Measurements from ENCODE around the gene CFAP410.
"Not testable (repeated sequence)": the region's sequence is repeated elsewhere in the genome, so short reads cannot be mapped to it uniquely, and the experiment has no call there.

Gene CFAP410

GRCh38 chr21:44351535-44352252 lies 12.5 kb upstream of the CFAP410 start:
- no peaks in the 10 kb centered on the region for H3K9me3 Mint-ChIP-seq
- H3K4me3 Mint-ChIP-seq, result no peak overlapping the region
- H3K27me3 Mint-ChIP-seq, result peaks cover 0 to 14% of the 10 kb centered on the region in 2 donors
- ATAC-seq (replicated peaks) (no peak), DNase-seq (no peak)
- H3K36me3 Mint-ChIP-seq (ENCODE audit: insufficient read depth), result peaks cover 3% of the 10 kb centered on the region
- H3K27ac Mint-ChIP-seq, result peak overlapping the region in 1 of 2 donors; percentile 47
- peaks cover 20 to 32% of the 10 kb centered on the region in 2 donors for H3K4me1 Mint-ChIP-seq (ENCODE audit: low read depth in 2 of 2)

- ATAC-seq (replicated peaks), result no peak
- Mint-ChIP-seq H3K4me3 (peak overlapping the region in 1 of 2 donors; percentile 14), H3K9me3 (no peaks in the 10 kb centered on the region), H3K27me3 (peaks cover 0 to 20% of the 10 kb centered on the region in 2 donors), H3K27ac (no peak overlapping the region), H3K4me1 (ENCODE audit: low read depth in 2 of 2) (peaks cover 20 to 30% of the 10 kb centered on the region in 2 donors), H3K36me3 (ENCODE audit: insufficient read depth) (no peaks in the 10 kb centered on the region)
- no peak for DNase-seq
Observed at GRCh38 chr21:44350773-44351481, 11.7 kb upstream of the CFAP410 start.

GRCh38 chr21:44349847-44350772 lies 10.9 kb upstream of the CFAP410 start:
- Mint-ChIP-seq H3K4me3 (peak overlapping the region in 1 of 2 donors; percentile 17), H3K27ac (no peak overlapping the region), H3K27me3 (peaks cover 0 to 27% of the 10 kb centered on the region in 2 donors), H3K9me3 (no peaks in the 10 kb centered on the region), H3K36me3 (ENCODE audit: insufficient read depth) (no peaks in the 10 kb centered on the region), H3K4me1 (ENCODE audit: low read depth in 2 of 2) (peaks cover 14 to 23% of the 10 kb centered on the region in 2 donors)
- ATAC-seq (replicated peaks) (no peak), DNase-seq (no peak)

GRCh38 chr21:44349416-44349846 lies 10.2 kb upstream of the CFAP410 start:
- H3K4me1 Mint-ChIP-seq (ENCODE audit: low read depth in 2 of 2), result peaks cover 10 to 19% of the 10 kb centered on the region in 2 donors
- ATAC-seq (replicated peaks), result no peak
- DNase-seq, result no peak
- H3K27ac Mint-ChIP-seq, result no peak overlapping the region
- H3K4me3 Mint-ChIP-seq, result peak overlapping the region in 1 of 2 donors; percentile 17
- no peaks in the 10 kb centered on the region for H3K9me3 Mint-ChIP-seq
- no peaks in the 10 kb centered on the region for H3K36me3 Mint-ChIP-seq (ENCODE audit: insufficient read depth)
- peaks cover 0 to 34% of the 10 kb centered on the region in 2 donors for H3K27me3 Mint-ChIP-seq

- H3K4me3 Mint-ChIP-seq, result peak overlapping the region in 1 of 2 donors; percentile 17
- H3K27ac Mint-ChIP-seq, result no peak overlapping the region
- ATAC-seq (replicated peaks) (no peak), DNase-seq (no peak)
- H3K27me3 Mint-ChIP-seq, result peaks cover 0 to 35% of the 10 kb centered on the region in 2 donors
- no peaks in the 10 kb centered on the region for H3K9me3 Mint-ChIP-seq
- H3K36me3 Mint-ChIP-seq (ENCODE audit: insufficient read depth), result no peaks in the 10 kb centered on the region
- H3K4me1 Mint-ChIP-seq (ENCODE audit: low read depth in 2 of 2), result peaks cover 7 to 14% of the 10 kb centered on the region in 2 donors
Observed at GRCh38 chr21:44348861-44349260, 9.7 kb upstream of the CFAP410 start.

GRCh38 chr21:44347911-44348451 lies 8.8 kb upstream of the CFAP410 start:
- DNase-seq (no peak), ATAC-seq (replicated peaks) (no peak)
- Mint-ChIP-seq H3K27ac (no peak overlapping the region), H3K36me3 (ENCODE audit: insufficient read depth) (no peaks in the 10 kb centered on the region), H3K4me3 (no peak overlapping the region), H3K27me3 (peaks cover 0 to 35% of the 10 kb centered on the region in 2 donors), H3K9me3 (no peaks in the 10 kb centered on the region), H3K4me1 (ENCODE audit: low read depth in 2 of 2) (peaks cover 0 to 6% of the 10 kb centered on the region in 2 donors)

GRCh38 chr21:44345495-44345894 lies 6.3 kb upstream of the CFAP410 start:
- DNase-seq, result no peak
- peaks cover 0 to 2% of the 10 kb centered on the region in 2 donors for H3K4me1 Mint-ChIP-seq (ENCODE audit: low read depth in 2 of 2)
- H3K36me3 Mint-ChIP-seq (ENCODE audit: insufficient read depth), result no peaks in the 10 kb centered on the region
- H3K27ac Mint-ChIP-seq, result no peak overlapping the region
- peaks cover 0 to 35% of the 10 kb centered on the region in 2 donors for H3K27me3 Mint-ChIP-seq
- ATAC-seq (replicated peaks), result no peak
- no peaks in the 10 kb centered on the region for H3K9me3 Mint-ChIP-seq
- no peak overlapping the region for H3K4me3 Mint-ChIP-seq

- no peak for ATAC-seq (replicated peaks)
Observed at GRCh38 chr21:44344541-44345183, 5.5 kb upstream of the CFAP410 start.

GRCh38 chr21:44342981-44343380 lies 3.8 kb upstream of the CFAP410 start:
- peaks cover 0 to 22% of the 10 kb centered on the region in 2 donors for H3K27me3 Mint-ChIP-seq
- H3K4me1 Mint-ChIP-seq (ENCODE audit: low read depth in 2 of 2), result peaks cover 8 to 12% of the 10 kb centered on the region in 2 donors
- not testable (repeated sequence) for ATAC-seq (replicated peaks); H3K9me3 Mint-ChIP-seq; H3K4me3 Mint-ChIP-seq; DNase-seq
- peak overlapping the region in 1 of 2 donors; percentile 67 for H3K27ac Mint-ChIP-seq
- H3K36me3 Mint-ChIP-seq (ENCODE audit: insufficient read depth), result peaks cover 17% of the 10 kb centered on the region

More at GRCh38 chr21:44344541-44345183, 5.5 kb upstream of the CFAP410 start:
- no peak overlapping the region for H3K27ac Mint-ChIP-seq
- no peaks in the 10 kb centered on the region for H3K9me3 Mint-ChIP-seq
- no peak overlapping the region for H3K4me3 Mint-ChIP-seq
- peaks cover 0 to 34% of the 10 kb centered on the region in 2 donors for H3K27me3 Mint-ChIP-seq
- H3K4me1 Mint-ChIP-seq (ENCODE audit: low read depth in 2 of 2), result peaks cover 4 to 6% of the 10 kb centered on the region in 2 donors
- H3K36me3 Mint-ChIP-seq (ENCODE audit: insufficient read depth), result peaks cover 1% of the 10 kb centered on the region
- no peak for DNase-seq

GRCh38 chr21:44341726-44342458 lies 2.7 kb upstream of the CFAP410 start:
- not testable (repeated sequence) for H3K9me3 Mint-ChIP-seq; ATAC-seq (replicated peaks); H3K4me3 Mint-ChIP-seq; H3K27ac Mint-ChIP-seq; DNase-seq
- Mint-ChIP-seq H3K27me3 (peaks cover 0 to 22% of the 10 kb centered on the region in 2 donors), H3K36me3 (ENCODE audit: insufficient read depth) (peaks cover 28% of the 10 kb centered on the region), H3K4me1 (ENCODE audit: low read depth in 2 of 2) (peaks cover 8 to 15% of the 10 kb centered on the region in 2 donors)

GRCh38 chr21:44337941-44338895 lies 972 bp downstream of the CFAP410 start:
- Mint-ChIP-seq H3K27ac (peak overlapping the region; percentile 98 to 99), H3K36me3 (ENCODE audit: insufficient read depth) (peaks cover 45% of the 10 kb centered on the region), H3K27me3 (no peaks in the 10 kb centered on the region), H3K4me3 (peak overlapping the region; percentile 29 to 37), H3K9me3 (no peaks in the 10 kb centered on the region), H3K4me1 (ENCODE audit: low read depth in 2 of 2) (peaks cover 11 to 17% of the 10 kb centered on the region in 2 donors)
- DNase-seq (peak in 1 of 3 experiments; percentile 25), ATAC-seq (replicated peaks) (no peak)

Measured in effector memory CD8-positive, alpha-beta T cell (primary cell).